Measurements from ENCODE around the gene FMNL3.
A peak's percentile ranks its signal among the peaks of the same experiment; 100 is the strongest.
"Not testable (repeated sequence)": the region's sequence is repeated elsewhere in the genome, so short reads cannot be mapped to it uniquely, and the experiment has no call there.

The FMNL3 gene

DNA sequence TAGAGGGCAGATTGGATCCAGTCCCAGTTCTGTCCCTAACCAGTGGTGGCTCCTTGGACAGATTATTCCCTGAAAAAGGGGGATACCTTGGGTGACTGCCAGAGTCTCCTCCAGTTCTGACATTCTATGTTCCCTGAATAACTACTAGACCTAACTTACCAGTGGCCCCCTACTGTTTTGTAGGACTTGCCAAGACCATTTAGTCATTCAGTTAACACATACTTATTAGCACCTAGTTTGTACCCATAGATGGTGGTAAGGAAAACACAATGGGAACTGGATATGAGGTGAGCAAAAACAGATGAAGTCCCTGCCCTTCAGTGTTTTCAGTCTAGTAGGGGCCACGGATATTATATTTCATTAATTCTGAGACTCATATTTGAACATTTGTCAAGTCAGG, 80.4 kb downstream of the FMNL3 start:
- DNase-seq, result no peak

- no peak for DNase-seq
Measured at GRCh38 chr12:49626169-49626835, 80.9 kb downstream of the FMNL3 start.

- DNase-seq, result no peak
Measured at GRCh38 chr12:49624921-49625577, 82.2 kb downstream of the FMNL3 start.

DNA sequence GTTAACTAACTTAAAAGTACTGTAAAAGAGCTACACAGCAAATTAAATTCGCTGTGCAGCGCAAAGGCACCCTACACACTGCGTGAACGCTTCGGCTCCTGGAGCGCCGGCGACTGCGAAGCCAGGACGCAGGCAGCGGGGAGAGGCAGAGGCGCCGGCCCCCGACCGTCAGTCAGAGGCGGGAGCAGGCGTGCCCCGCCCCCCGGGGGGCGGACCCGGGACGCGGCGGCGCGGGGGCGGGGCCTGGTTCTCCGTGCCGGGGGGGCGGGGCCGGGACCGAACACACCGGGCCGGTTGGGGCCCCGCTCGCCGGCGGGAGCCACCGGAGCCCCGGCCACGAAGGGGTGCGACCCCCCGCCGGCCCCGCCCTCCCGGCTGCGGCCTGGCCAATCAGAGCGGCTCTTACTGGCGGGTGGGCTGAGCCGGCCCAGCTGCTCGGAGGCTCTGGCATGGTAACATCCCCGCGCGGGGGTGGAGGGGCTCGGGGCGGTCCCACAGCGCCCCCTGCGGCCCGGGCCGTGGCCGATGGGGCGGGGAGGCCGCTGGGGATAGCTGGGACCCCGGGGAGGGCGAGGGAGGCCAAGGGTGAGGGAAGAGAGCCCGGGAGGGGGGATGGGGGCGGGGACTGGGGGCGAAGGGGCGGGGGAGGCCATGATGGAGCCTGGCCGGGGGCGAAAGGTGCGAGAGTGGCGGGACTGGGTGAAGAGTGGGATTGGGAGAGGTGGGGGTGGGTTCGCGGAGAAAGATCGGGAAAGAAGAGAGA, 83.9 kb downstream of the FMNL3 start, which contains the start of gene PRPF40B:
Gene PRPF40B (plus strand): TSS at position 420 of the 763 bp plus-strand sequence. CDS start 30 bp downstream, at position 450.
- peak; percentile 91 for DNase-seq

- DNase-seq, result no peak
Measured at GRCh38 chr12:49622501-49623141, 84.6 kb downstream of the FMNL3 start.

- DNase-seq, result no peak
Measured at GRCh38 chr12:49621651-49622500, 85.3 kb downstream of the FMNL3 start.

- DNase-seq, result no peak
Measured at GRCh38 chr12:49619286-49619685, 87.9 kb downstream of the FMNL3 start.

GRCh38 chr12:49618576-49618975, 88.6 kb downstream of the FMNL3 start:
- no peak for DNase-seq

DNA sequence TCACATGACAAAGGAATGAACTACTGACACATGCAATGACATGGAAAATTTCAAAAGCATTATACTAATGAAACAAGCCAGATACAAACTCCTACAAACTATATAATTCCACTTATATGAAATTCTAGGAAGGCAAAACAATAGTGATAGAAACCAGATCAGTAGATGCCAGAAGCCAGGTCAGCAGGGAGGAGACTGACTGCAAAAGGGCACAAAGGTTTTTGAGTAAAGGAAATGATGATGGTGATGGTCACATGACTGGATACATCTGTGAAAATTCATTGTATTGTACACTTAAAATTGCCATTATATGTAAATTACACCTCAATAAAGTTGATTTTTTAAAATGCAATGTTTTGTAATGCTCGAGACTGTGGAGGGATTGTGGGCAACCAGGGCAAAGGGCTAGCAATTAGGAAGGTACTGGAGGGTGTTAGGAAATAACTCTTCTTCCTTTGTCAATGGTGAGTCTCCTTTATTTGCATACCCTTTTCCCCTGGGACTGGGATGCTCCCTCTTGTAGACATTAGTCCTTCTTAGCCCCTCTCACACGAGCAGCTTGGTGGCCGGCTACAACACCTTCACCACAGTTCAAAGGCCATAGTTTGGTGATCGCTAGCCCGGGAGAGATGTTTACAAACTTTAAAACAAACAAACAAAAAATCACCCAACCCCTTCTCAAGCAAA, 90.5 kb downstream of the FMNL3 start:
- DNase-seq, result no peak

GRCh38 chr12:49615725-49616124, 91.5 kb downstream of the FMNL3 start:
- DNase-seq, result no peak

DNA sequence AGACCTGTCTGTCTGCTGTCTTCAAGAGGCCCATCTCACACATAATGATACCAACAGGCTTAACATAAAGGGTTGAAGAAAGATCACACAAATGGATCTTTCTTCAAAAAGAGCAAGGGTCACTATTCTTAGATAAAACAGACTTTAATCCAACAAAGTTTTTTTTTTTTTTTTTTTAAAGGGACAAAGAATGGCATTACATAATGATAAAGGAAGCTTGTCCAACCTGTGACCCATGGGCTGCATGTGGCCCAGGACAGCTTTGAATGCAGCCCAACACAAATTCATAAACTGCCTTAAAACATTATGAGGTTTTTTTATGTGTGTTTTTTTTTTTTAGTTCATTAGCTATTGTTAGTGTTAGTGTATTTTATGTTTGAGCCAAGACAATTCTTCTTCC, 95.0 kb downstream of the FMNL3 start:
- no peak for DNase-seq

- not testable (repeated sequence) for DNase-seq
Measured at GRCh38 chr12:49610785-49611184, 96.4 kb downstream of the FMNL3 start.

- DNase-seq, result no peak
Measured at GRCh38 chr12:49609875-49610154, 97.4 kb downstream of the FMNL3 start.

DNA sequence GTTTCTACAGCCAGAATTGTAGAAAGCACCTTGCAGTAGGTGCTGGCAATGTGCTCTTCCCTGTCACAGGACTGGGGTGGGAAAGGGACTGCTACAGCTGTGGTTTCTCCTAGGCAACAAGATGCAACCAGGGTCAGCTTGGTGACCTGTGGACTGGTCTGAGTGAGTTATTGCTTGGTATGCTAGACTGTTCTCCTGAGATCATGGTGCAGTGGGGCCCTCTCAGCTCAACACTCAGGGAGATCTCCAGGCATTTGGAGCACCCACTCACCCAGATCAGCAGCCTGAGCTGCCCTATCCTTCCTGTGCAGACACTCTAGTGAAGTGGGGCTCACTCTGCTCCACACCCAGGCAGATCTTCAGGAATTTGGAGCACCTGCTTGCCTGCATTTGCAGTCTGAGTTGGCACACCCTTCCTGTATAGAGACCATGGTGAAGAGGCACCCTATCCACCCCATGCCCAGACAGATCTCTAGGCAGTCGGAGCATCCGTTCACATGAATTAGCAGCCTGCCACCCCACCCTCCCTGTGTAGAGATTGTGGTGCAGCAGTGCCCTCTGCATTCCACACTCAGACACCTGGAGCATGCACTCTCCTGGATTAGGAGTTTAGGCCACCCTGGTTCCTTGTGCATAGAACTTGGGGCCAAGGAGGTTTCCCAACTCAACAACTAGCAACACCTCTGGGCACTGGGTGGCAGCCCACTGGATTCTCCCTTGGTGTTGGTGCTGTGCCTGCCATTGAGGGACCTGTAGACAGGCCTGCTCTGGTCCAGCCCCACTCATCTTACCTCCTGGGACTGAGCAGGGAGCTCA, 97.9 kb downstream of the FMNL3 start:
- DNase-seq, result no peak

- not testable (repeated sequence) for DNase-seq
Measured at GRCh38 chr12:49605539-49605938, 101.7 kb downstream of the FMNL3 start, which contains the start of gene FAM186B. Gene FAM186B, minus strand, starts transcription at chr12:49605639. Its CDS starts 162 bp downstream, at chr12:49605477.

DNA sequence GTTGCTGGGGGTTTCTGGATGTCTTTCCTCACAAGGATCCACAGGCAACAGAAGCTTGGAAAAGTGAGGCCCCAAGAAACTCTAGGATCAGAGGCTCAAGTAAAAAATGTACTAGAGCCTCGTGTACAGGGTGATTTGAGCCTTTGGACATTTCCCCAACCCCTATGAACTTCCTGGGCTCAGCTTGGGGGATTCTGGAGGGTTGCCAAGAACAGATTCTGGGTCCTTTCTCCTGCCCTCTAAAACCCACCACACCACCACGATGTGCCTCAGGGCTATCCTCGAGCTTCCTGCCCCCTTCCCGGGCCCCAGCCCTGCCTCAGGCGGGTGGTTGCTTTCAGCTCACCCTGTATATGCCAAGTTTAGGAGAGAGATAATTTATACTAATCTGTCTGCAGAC, 102.3 kb downstream of the FMNL3 start:
- DNase-seq, result no peak

DNA sequence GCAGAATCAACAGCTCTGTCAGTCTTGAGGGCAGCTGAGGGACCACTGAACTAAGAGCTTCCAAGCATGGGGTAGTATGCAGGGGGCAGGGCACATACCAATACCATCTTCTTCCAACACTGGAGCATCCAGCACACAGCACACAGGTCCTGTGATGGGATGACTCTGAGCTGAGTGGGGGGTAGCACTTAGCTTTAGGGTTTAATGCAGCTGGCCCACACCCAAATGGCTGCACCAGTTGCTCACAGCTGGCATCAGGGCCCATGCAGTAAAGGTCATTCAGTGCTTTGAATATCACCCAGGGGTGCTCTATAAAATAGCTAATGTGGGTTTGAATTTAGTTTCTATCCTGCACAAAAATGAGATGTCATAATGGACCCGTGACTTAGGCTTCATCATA, 103.5 kb downstream of the FMNL3 start:
- no peak for DNase-seq

DNA sequence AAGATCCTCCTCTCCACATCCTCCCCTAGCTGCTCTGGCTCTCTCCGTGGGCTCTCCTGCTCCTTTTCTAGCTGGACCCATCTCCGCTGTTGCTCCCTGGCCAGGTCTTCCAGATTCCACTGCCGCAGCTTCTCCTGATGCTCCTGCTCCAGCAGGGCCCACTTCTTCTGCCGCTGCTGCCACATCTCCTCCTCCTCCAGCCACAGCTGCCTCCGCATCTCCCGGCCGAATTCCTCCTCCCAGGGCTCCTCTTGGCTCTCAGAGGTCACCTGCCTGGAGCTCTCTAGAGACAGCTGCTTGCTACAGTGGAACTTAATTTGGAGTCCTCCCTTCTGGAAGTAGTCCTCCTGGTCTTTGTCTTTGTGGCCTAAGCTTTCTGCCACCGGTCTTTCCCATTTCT, 107.2 kb downstream of the FMNL3 start:
- no peak for DNase-seq

- no peak for DNase-seq
Measured at GRCh38 chr12:49598527-49598926, 108.7 kb downstream of the FMNL3 start.

GRCh38 chr12:49588721-49589516, 118.3 kb downstream of the FMNL3 start:
- no peak for DNase-seq
